UCSD-AML1 (cell line): ENCODE measurements around the gene AK8.
A peak's percentile ranks its signal among the peaks of the same experiment; 100 is the strongest.

Source experiments
- DNase-seq: peaks from one replicate; lab custom pipeline; 2025; ENCODE audit not compliant: unreplicated experiment; lab: John Stamatoyannopoulos, UW

The AK8 gene

DNA sequence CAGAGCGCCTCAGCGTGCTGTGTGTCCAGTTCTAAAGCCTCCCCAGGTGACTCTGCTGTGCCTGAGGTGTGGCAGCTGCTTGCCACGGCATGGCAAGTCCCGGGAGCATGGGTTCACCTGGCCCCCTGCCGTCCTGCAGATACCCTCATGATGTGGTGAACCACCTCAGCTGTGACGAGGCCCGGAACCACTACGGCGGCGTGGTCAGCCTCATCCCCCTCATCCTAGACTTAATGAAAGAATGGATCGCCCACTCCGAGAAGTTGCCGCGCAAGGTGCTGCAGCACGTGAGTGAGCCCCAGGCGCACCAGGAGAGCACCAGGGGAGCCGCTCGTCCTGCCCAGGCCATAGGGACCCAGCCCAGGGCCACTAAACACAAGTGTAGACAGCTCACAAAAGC lies 10.1 kb upstream of the AK8 start:
- no peak for DNase-seq

DNA sequence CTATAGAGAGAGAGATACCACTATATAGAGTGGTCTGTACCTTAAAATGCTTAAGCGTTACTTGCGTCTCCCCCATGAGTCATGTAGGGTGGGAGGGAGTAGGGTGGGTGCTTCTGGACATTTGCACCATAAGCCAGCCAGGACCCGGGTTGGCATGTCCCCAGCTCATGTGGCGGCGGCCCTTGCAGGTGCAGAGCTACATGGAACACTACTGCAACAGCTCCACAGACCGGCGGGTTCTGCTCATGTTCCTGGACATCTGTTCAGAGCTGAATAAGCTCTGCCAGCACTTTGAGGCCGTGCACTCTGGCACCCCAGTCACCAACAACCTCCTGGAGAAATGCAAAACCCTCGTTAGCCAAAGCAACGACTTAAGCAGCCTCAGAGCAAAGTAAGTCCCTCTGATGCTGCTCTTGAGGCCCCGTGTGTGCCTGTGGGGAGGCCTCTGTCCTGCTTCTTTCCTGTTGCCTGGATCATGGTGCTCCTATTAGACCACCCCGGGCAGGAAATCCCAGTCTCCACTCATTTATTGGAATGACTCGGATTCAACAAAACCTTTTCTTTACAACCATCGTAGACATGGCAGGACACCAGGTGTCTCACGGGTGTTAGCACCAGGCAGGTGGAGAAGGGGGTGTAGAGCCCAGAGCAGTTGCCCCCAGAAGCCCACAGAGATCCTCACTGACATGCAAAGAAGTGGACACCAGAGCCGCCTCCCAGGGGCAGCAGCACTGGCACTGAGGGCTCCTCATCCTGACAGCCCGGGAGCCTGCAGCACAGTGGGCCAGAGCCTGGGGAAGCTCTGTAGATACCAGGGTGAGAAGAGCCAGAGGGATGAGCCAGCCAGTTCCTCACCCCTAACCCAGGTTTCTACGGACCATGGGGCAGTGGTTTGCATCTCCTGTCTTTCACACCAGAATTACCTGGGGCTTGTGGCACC lies 9.4 kb upstream of the AK8 start:
- DNase-seq: no peak

DNA sequence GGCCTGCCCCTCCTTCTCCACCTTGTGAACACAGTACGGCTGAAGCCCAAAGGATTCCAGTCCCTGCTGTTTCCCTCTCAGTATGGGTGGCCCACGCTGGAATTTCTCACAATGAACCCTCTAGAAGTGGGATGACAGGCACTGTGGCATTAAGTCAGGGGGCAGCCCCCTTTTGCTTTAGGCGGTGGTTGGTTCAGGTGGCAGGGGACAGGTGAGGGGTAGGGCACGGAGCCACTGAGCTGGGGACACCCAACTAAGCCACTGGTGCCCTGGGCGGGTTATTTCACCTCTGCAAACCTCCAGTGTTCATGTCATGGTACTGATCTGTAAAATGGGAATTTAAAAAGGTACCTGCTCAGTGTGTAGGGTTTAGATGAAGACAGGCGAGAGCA lies 8.2 kb upstream of the AK8 start:
- DNase-seq: no peak

GRCh38 chr9:132885720-132886333 lies 7.7 kb upstream of the AK8 start:
- DNase-seq: no peak

DNA sequence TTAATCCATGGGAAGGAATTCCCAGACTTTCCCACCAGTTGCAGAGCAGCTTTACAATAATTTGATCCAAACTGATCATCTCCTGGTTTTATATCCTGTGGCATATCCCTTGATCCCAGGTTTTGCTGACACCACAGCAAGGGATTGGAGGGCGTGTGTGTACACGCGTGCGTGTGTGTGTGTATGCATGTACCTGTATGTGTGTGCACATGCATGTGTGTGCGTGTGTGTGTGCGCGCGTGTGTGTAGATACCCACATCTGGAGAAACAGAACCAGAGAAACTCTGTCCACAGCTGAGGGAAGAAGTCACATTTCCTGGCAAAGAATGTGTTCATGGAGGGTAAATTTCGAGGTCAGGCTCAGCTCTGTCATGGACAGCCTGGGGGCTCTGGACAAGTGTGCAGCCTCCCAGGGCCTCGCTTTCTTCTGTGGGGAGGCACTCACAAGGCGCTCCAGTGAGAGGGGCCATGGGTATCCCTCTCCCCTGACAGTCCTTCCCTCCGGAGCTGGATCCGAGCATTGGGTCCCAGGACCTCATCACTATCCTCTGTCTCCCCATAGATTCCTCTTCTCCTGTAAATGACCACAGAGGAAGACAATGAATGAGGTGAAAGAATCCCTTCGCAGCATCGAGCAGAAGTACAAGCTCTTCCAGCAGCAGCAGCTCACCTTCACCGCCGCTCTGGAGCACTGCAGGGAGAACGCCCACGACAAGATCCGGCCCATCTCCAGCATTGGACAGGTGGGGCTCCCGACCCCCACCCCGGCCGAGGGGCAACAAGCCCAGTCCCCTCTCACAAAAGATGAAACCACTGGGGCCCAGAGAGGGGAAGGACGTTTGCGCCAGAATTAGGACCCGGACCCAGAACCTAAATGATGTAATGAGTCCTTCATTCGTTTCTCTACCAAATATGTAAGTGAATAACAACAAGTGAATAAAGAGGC lies 5.5 kb upstream of the AK8 start:
- no peak for DNase-seq

- DNase-seq: no peak
Observed at GRCh38 chr9:132882616-132883015, 4.5 kb upstream of the AK8 start.

- DNase-seq: peak; percentile 60
Observed at GRCh38 chr9:132881826-132882225, 3.7 kb upstream of the AK8 start.

DNA sequence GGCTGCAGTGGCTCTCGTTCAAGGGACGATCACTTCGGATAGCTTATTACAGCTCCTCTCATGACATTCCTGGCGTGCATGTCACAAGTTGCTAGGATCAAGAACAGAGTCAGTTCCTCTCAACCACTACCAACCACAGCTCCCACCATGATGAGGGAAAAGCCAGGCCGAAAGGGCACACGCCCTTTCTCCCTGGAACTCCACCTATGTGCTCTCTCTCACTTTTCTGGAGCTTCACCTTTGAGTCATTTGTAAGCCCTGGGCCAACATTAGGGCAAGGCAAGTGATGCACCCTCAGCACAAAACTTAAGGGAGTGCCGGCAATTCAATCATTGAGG lies 2.2 kb upstream of the AK8 start:
- DNase-seq: no peak

- peak; percentile 37 for DNase-seq
Observed at GRCh38 chr9:132879457-132880323, 1.6 kb upstream of the AK8 start.

DNA sequence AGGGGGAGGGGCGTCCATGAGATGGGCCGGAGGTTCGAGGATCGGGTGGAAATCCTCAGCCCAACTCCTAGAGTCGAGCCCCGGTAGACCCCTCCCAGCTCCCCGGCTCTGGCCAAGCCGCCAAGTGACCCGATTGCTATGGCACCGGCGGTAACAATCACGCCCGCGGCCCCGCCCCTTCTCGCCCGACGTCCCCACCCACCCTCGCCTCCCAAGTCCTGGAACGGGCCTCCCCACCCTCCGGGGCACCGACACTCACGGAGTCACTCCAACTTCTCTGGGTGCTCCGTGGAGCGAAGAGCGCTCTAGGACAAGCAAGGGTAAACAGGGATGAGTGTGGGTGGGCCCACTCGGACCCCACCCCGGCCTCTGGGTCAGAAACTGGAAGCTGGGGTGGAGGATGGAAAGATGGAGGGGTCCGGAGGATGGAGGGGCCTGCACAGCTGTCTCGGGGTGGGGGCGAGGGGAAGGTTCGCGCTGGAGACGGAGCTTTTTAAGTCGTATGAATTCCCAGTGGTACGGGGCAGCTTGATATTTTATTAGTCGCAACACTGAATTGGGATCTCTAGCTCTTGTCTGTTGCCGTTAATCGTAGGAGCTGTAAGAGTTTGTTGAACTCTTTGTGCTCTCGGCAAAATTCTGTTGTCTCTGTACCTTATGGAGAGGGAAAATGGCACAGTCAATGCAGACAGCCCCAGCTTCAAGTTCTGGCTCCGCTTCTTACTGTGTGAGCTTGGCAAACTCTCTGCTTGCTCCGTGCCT lies 792 bp upstream of the AK8 start, which contains the start of gene SPACA9:
Gene SPACA9, plus strand, starts transcription at position 204 of the 762 bp plus-strand sequence. CDS start 5,050 bp downstream, outside the sequence.
- no peak for DNase-seq

- DNase-seq: no peak
Observed at GRCh38 chr9:132877458-132877823, 643 bp downstream of the AK8 start.

DNA sequence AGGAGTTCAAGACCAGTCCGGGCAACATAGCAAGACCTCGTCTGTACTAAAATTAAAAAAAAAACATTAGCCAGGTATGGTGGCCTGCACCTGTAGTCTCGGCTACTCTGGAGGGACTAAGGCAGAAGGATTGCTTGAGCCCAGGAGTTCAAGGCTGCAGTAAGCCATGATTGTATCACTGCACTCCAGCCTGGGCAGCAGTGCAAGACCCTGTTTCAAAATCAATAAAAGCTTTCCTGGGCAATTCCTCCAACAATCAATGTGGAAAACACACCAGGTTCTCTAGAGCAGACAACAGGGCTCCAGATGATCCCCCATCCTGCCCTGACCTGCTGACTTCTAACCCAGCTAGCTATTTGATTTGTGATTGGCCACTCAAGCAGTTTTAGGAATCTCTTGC lies 1.2 kb downstream of the AK8 start:
- DNase-seq: no peak

- no peak for DNase-seq
Observed at GRCh38 chr9:132875159-132875558, 2.9 kb downstream of the AK8 start.

GRCh38 chr9:132873403-132873802 lies 4.7 kb downstream of the AK8 start:
- no peak for DNase-seq

- no peak for DNase-seq
Observed at GRCh38 chr9:132869266-132869665, 8.8 kb downstream of the AK8 start.

DNA sequence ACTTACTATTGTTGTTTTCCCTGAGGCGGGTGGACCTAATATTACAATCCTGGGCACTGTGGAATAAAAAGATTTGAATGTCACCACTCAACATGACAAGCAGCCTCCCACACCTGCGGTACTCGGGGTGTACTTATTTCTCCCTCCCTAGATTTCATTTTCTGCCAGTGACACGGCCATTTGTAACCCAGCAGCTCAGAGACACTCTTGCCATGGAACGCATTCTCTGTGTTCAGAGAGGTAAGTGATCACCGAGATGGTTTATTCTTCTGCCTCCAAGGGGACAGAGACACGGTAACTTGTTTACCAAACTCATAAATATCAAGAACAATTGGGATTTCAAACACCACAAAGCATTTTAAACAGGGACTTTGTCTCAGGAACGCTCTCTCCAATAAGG lies 11.2 kb downstream of the AK8 start:
- DNase-seq: no peak

DNA sequence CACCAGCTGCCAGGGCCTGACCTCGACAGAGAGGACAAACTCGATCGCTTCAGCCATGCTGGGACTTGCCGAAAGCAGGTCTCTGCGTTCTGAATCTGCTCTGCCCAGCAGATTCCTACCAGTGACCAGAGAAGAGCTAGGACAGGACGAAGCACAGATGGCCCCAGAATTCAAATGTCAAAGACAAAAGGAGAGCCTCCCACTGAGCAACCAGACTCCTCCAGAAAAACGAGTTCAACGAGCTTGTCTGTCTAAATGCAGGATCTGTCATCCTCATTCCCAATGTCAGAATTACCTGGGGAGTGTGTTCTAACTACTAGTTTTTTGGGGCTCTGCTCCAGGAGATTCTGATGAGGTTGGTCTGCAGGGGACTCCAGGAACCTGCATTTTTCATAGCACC lies 13.4 kb downstream of the AK8 start:
- DNase-seq: no peak

GRCh38 chr9:132864277-132864676 lies 13.8 kb downstream of the AK8 start:
- DNase-seq: no peak

DNA sequence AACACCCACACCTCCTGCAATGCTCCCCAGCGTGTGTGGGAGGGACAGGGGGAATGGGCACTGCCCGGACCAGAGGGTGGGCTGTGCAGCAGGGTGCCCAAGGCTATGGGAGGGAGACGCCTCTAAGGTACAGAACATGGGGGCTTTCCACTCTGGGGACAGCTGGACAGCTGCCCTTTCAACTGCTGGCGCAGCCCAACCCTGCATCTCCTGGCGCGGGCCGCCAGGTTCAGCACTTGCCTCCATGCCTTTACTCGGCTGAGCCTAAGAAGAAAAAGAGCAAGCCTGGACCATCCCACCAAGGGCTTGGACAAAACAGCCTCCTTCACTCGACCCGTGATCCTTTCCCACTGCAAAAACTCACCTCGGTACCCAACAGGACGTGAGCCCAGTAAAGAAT lies 15.0 kb downstream of the AK8 start:
- no peak for DNase-seq

GRCh38 chr9:132862533-132862932 lies 15.6 kb downstream of the AK8 start:
- no peak for DNase-seq
